AG10803 (cell line): ENCODE data around the gene MBNL1.

Source experiments
- DNase-seq: peaks from one replicate; pipeline ENCODE4 v3.0.0; 2010; ENCODE audit warnings: low read depth
- H3K4me3 ChIP-seq: 2 replicates; pipeline ENCODE4 v1.5.1; 2011; ENCODE audit warnings: mild to moderate bottlenecking, low read length, control low read depth
- TF ChIP-seq, protein P1 (sequence below): conservative IDR thresholded peaks from 2 replicates; pipeline ENCODE4 v1.5.1; 2011; ENCODE audit warnings: mild to moderate bottlenecking, low read length, control low read depth, inconsistent platforms

Gene MBNL1

DNA sequence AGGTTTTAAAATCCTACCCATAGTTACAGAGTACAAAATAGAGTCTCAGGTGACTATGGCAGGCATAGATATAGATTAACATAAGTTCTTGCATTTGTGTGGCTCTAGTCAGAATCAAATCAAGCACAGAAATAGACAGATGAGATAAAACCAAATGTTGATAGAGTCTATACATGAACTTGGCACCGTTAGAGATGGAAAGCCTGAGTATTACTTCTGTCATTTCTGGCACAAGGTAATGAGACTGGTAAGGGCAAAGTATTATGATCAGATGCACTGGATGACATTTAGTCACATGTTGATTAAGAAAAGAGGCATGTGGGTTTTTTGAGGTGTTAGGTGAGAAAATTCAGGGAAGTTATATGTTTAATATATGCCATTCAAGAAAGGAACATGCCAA, 219.7 kb downstream of the MBNL1 start:
- TF ChIP-seq, protein P1, sequence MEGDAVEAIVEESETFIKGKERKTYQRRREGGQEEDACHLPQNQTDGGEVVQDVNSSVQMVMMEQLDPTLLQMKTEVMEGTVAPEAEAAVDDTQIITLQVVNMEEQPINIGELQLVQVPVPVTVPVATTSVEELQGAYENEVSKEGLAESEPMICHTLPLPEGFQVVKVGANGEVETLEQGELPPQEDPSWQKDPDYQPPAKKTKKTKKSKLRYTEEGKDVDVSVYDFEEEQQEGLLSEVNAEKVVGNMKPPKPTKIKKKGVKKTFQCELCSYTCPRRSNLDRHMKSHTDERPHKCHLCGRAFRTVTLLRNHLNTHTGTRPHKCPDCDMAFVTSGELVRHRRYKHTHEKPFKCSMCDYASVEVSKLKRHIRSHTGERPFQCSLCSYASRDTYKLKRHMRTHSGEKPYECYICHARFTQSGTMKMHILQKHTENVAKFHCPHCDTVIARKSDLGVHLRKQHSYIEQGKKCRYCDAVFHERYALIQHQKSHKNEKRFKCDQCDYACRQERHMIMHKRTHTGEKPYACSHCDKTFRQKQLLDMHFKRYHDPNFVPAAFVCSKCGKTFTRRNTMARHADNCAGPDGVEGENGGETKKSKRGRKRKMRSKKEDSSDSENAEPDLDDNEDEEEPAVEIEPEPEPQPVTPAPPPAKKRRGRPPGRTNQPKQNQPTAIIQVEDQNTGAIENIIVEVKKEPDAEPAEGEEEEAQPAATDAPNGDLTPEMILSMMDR = no peak
- DNase-seq = no peak
- no peak overlapping the region for H3K4me3 ChIP-seq

DNA sequence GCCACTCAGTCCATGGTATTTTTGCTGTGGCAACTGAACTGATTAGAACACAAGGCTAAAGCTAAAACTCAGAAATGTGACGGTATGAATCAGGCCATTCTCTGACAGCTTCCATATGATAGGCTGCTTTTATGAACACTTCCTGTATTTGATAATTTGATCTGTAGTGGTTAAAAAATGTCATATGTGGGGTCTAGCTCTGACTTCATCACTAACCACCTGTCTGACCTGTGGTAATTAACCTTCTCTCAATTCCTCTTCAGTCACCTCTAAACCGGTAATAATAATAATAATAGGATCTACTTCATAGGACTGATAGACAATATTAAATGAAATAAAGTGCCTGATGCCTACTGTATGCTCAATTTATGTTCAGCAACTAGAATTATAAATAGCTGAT, 223.2 kb downstream of the MBNL1 start:
- no peak overlapping the region for H3K4me3 ChIP-seq
- TF ChIP-seq, protein P1 = no peak
- DNase-seq = no peak

DNA sequence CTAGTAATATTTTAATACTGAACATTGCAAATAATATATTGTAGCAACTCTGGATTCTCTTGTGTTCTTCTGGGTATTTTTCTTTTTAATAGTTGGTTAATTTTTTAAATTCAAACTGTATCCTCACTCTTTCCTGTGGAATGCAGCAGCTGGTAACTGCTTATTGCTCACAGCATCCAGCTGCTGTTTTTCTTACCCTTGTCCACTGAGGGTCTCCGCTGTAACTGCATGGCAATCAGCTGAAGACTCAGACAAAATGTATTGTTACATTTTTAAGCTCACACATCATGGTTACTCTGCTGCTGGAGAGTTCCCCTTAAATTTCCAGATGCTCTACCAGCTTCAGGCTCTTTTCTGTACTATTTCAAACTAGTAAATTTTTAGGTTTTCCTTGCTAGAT, 227.6 kb downstream of the MBNL1 start:
- H3K4me3 ChIP-seq = no peak overlapping the region
- no peak for DNase-seq
- TF ChIP-seq, protein P1 = no peak

DNA sequence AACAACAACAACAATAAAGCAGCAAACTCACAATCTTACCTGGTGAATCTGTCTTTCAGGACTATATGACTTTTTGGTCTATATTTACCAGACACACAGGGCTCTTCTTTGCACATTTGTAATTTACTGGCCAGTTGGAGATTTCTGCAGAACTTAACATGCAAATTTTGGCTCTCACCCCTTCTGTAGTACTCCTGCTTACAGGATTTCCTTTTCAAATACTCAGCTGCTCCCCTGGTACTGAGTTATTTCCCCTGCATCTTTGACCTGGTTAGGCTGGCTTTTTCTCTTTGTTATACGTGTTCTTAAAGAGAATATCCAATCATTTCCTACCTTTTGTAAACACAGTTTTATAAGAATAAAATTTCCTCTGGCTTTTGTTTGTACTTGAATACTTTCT, 228.0 kb downstream of the MBNL1 start:
- H3K4me3 ChIP-seq = no peak overlapping the region
- TF ChIP-seq, protein P1 = no peak
- no peak for DNase-seq

DNA sequence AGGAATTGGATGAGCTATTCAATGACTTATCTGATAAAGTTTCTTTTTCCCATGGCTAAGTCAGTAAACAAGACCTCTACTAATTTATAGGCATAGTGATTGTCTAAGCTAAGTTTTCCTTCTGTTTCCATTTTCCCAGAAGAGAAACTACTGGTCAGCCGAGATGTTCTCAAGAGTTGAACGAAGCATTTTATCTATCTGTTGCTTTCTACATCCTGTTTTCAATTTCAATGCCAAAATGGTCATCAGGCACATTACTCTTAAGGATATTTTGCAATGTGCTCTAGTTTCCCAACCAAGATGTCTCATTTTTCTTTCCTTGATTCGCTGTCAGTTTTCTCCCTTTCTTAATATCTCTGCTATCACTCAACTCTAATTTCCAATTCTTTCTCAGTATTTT, 228.7 kb downstream of the MBNL1 start:
- no peak overlapping the region for H3K4me3 ChIP-seq
- peak; percentile 58 for DNase-seq
- TF ChIP-seq, protein P1 = no peak

DNA sequence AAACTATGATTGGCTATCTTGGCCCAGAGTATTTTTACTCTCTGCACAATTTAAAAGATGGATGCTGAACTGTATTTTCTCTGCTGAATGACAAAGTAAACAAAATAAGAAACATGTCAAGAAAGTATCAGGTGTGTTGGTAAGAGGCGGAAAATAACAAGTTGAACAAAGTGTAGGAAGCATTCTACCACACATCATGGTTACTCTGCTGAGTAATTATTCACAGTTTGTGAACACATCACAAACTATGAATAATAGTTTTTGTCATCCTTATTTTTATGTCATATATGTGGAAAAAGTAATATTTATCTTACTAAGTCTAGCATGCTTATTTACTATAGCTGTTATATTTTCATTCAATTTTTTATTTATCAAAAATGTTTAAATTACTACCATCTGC, 229.2 kb downstream of the MBNL1 start:
- H3K4me3 ChIP-seq = no peak overlapping the region
- TF ChIP-seq, protein P1 = no peak
- DNase-seq = no peak

DNA sequence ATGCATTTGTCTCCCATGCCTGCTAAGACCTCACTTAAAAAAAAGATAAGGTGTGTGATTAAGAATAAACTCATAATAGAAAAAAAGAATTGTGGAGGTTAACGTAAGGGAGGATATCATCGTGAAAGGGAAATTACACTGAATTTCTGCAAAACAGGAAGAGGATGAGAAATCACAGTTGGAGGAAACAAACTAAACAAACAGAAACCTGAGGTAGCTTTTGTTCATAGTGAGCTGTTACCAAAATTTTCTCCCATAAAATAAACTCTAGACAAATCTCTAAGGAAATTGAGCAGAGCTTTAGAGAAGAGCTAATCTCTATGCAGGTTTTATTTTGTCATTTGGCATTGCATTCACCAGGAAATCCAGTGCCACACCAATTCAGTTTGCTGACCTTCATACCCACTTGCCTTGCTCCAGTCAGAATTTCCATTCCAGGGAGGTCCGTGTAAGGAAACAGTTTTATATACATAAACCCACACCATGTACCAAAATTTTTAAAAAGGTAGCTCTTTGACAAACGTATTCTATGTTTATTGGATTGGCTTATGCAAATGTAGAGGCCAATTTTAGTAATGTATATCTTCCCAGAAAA, 231.2 kb downstream of the MBNL1 start:
- DNase-seq = no peak
- TF ChIP-seq, protein P1 = no peak

More for the DNA sequence above, 231.2 kb downstream of the MBNL1 start:
- no peak overlapping the region for H3K4me3 ChIP-seq
